IPS-15b (cell line): ENCODE measurements around the gene GPI.

Source experiments
- H3K27me3 ChIP-seq: one replicate; pipeline ENCODE4 v1.6.1; 2013; ENCODE audit warnings: low read length; ENCODE audit not compliant: control insufficient read depth, insufficient read depth
- H3K36me3 ChIP-seq: one replicate; pipeline ENCODE4 v1.6.1; 2013; ENCODE audit warnings: low read length; ENCODE audit not compliant: control insufficient read depth, insufficient read depth
- H3K4me1 ChIP-seq: one replicate; pipeline ENCODE4 v1.6.1; 2013; ENCODE audit warnings: mild to moderate bottlenecking, low read length; ENCODE audit not compliant: control insufficient read depth, insufficient read depth
- H3K4me3 ChIP-seq: one replicate; pipeline ENCODE4 v1.5.1; 2013; ENCODE audit warnings: low read depth, low read length
- H3K9ac ChIP-seq: one replicate; pipeline ENCODE4 v1.6.1; 2013; ENCODE audit warnings: low read depth, mild to moderate bottlenecking, low read length
- H3K9me3 ChIP-seq: one replicate; pipeline ENCODE4 v1.6.1; 2013; ENCODE audit warnings: mild to moderate bottlenecking, low read length; ENCODE audit not compliant: control insufficient read depth, insufficient read depth

Gene GPI

DNA sequence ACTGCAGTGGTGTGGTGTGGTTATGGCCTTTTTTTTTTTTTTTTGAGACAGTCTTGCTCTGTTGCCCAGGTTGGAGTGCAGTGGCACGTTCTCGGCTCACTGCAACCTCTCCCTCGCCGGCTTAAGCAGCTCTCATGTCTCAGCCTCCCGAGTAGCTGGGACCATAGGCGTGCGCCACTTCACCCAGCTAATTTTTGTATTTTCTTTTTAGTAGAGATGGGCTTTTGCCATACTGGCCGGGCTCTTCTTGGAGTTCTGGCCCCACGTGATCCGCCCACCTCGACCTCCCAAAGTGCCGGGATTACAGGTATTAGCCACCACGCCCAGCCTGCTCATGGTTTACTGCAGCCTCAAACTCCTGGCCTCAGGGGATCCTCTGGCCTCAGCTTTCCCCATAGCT is 46.2 kb downstream of the GPI start:
- Histone ChIP-seq H3K4me3 (no peak overlapping the region), H3K9me3 (no peaks in the 10 kb centered on the region), H3K36me3 (peaks cover 41% of the 10 kb centered on the region), H3K9ac (no peak overlapping the region), H3K27me3 (no peaks in the 10 kb centered on the region), H3K4me1 (no peaks in the 10 kb centered on the region)

DNA sequence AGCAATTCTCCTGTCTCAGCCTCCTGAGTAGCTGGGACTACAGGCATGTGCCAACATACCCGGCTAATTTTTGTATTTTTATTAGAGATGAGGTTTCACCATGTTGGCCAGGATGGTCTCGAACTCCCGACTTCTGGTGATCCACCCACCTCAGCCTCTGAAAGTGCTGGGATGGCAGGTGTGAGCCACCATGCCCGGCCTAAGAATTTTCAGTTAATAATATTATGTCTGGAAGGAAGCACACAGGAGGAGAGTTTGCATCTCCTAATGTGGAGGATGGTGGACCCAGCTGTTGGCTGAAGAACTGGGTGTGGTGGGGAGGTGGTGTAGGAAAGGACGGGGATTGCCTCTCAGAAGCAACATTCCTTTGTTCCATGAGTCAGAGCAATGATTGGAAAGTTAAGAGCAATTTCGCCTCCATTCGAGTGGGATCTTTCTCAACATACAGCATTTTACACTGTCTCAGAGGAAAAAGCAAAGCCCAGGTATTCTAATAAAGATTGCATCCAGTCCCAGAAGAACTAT is 51.1 kb downstream of the GPI start:
- Histone ChIP-seq H3K9ac (no peak overlapping the region), H3K27me3 (no peaks in the 10 kb centered on the region), H3K36me3 (peaks cover 29% of the 10 kb centered on the region), H3K9me3 (no peaks in the 10 kb centered on the region), H3K4me1 (no peaks in the 10 kb centered on the region), H3K4me3 (no peak overlapping the region)

DNA sequence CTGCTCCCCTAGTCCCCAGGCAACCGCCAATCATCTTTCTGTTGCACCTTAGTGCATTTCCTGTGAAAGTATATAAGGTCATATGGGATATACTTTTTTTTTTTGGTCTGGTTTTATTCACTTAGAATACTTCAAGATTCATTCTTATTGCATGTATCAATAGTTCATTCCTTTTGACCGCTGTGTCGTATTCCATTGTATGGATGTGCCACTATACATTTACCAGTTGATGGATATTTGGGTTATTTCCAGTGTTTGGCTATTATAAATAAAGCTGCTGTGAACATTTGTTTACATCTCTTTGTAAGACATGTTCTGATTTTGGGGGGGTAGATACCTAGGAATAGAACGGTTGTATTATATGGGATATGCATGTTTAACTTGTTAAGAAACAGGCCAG is 53.3 kb downstream of the GPI start:
- H3K36me3 ChIP-seq, result peaks cover 26% of the 10 kb centered on the region

DNA sequence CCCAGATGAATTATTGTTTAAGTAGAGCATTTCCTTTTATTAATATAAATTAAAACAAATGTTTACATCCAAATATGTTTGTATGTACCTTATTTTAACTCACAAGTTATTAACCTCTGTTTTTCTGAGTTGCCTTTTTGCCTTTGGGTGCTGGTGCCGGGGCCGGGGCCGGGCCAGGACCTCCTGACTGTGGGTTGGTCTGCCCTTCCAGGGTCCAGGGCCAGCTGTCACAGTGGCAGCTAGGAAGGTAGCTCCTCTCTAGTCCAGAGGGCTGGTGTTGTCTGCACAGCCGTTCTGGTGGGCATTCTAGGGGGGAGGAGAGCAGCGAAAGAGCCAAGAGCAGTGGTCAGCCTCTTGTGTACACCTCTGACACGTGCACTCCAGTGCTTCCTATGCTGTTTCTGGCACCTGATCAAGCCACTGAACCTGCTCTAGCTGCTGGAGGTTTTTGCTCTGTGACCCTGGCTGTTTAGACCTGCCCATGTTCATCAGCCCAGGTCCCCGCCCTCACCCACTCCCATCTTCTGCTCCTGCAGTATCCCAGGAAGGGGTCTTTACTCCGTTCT is 61.2 kb downstream of the GPI start:
- Histone ChIP-seq H3K4me3 (no peak overlapping the region), H3K9ac (no peak overlapping the region)

More for the DNA sequence above, 53.3 kb downstream of the GPI start:
- H3K4me1 ChIP-seq, result no peaks in the 10 kb centered on the region
- H3K9ac ChIP-seq, result no peak overlapping the region
- no peaks in the 10 kb centered on the region for H3K9me3 ChIP-seq
- H3K27me3 ChIP-seq, result no peaks in the 10 kb centered on the region
- H3K4me3 ChIP-seq, result no peak overlapping the region

DNA sequence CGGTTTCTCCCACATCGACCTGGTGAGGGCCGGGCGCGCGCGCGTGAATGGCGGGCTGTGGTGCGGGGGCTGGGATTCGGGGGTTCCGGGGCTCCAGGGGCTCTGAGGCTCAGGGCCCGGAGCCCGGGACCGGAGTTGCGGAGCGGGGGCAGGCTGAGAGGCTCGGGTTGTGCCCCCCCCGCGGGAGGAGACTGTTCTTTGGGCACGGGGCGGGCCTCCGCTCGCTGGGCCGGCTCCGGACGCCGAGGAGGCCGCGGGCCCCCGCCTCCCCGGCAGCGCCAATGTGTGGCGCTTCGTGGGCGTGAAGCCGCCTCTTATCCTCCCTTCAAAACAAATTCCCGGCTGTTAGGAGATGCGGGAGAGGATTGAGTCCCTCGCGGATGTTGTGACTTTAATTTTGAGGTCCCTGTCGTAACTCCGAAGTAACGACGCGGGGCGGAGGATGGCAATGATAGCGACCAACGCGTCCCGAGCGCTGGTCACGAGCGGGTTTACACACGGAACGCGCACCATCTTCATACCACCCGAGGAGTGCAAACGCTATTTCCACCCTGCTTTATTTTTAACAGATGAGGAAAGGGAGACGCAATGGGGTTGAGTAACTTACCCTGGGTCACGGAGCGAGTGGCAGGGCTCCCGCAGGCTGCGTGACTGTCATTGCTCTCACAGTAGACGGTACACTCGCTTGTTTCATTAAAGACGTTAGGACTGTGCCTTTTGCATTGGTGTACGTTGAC is 63.7 kb downstream of the GPI start:
- H3K9me3 ChIP-seq, result no peaks in the 10 kb centered on the region
- H3K36me3 ChIP-seq, result peaks cover 6% of the 10 kb centered on the region
- H3K4me1 ChIP-seq, result peaks cover 4% of the 10 kb centered on the region
- H3K4me3 ChIP-seq, result peak overlapping the region; percentile 94
- H3K27me3 ChIP-seq, result no peaks in the 10 kb centered on the region
- H3K9ac ChIP-seq, result peak overlapping the region; percentile 87

More for the DNA sequence above, 61.2 kb downstream of the GPI start:
- Histone ChIP-seq H3K4me1 (peaks cover 4% of the 10 kb centered on the region), H3K36me3 (peaks cover 2% of the 10 kb centered on the region), H3K27me3 (no peaks in the 10 kb centered on the region), H3K9me3 (no peaks in the 10 kb centered on the region)

DNA sequence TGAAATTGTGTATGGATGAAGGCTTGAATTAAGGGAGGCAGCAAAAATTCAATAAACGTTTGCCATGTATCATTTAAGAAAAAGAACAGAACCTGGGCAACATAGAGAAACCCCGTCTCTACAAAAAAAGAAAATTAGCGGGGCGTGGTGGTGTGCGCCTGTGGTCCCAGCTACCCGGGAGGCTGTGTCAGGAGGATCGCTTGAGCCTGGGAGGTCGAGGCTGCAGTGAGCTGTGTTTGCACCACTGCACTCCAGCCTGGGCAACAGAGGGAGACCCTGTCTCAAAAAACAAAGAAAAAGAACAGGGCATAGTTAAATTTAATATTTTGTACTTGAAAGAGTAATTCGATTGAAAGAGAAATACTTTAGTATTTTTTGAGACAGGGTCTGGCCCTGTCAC is 64.6 kb downstream of the GPI start:
- Histone ChIP-seq H3K4me3 (peak overlapping the region; percentile 94), H3K4me1 (peaks cover 4% of the 10 kb centered on the region), H3K27me3 (no peaks in the 10 kb centered on the region), H3K9ac (no peak overlapping the region), H3K36me3 (peaks cover 6% of the 10 kb centered on the region), H3K9me3 (no peaks in the 10 kb centered on the region)

DNA sequence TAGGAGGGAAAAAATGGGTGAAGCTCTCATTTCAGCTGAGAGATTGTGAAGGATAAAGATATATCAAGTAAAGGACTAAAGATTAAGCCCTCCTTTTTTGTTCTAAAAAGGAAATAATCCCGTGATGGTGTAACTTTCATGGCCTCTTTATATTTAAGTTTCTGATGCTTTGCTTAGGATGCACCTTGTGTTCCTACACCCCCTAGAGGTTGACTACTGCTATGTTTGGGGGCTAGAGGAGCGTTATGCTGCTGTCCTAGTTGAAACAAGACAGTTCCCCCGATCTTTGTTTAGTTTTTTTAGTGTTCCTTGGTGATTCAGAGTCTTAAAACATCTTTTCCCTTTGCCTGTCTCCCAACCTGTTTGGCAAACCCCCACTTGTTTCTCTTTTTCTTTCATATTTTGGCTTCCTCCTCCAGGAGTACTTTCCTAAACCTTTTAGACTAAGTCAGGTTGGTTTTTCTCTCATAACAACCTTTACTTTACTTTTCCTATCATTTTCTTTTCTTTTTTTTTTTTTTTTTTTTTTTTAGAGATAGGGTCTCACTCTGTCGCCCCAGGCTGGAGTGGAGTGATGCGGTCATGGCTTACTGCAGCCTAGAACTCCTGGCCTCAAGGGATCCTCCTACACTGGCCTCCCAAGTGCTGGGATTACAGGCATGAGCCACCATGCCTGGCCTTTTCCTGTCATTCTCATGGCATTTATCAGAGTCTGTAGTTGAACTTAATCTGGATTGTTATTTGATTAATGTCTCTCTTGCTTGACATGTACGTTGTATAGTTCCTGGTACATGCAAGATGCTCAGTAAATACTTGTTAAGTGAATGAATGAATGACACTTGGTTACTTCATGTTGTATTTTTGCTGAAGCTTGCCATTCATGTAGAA is 66.0 kb downstream of the GPI start:
- no peaks in the 10 kb centered on the region for H3K27me3 ChIP-seq
- H3K4me3 ChIP-seq, result no peak overlapping the region
- H3K9ac ChIP-seq, result no peak overlapping the region
- H3K9me3 ChIP-seq, result no peaks in the 10 kb centered on the region
- H3K36me3 ChIP-seq, result peaks cover 6% of the 10 kb centered on the region
- peaks cover 4% of the 10 kb centered on the region for H3K4me1 ChIP-seq

DNA sequence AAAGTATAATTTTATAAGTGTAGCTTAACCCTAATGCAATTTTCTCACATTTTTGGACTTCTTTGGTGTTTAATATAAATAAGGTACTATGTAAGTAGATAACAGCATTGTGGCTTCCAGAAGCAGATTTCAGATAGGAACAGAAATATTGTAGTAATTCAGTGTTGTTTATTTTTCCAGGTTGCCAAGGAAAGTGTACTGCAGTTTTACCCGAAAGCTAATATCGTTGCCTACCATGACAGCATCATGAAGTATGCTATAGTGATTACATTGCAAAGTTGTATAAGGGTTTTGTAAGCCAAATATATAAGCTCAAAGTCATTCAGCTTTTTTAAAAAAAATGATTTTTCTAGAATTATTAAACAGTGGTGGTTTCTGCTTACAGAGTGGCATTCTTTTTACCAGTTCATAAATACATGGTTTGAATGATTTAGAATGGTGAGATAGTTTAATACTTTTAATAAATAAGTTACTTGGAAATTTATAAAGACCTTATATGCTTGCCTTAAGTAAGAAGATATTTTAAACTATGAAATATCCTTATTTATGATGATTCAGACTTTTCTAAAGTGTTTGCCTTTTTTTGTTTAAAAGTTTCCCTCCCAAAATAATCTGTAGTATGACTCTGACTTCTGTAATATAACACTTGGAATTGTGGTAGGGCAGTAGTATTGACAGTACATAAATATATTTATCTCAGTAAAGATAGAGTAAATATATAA is 66.8 kb downstream of the GPI start:
- Histone ChIP-seq H3K4me1 (peaks cover 4% of the 10 kb centered on the region), H3K36me3 (peaks cover 6% of the 10 kb centered on the region), H3K9ac (no peak overlapping the region), H3K4me3 (no peak overlapping the region), H3K27me3 (no peaks in the 10 kb centered on the region), H3K9me3 (no peaks in the 10 kb centered on the region)

DNA sequence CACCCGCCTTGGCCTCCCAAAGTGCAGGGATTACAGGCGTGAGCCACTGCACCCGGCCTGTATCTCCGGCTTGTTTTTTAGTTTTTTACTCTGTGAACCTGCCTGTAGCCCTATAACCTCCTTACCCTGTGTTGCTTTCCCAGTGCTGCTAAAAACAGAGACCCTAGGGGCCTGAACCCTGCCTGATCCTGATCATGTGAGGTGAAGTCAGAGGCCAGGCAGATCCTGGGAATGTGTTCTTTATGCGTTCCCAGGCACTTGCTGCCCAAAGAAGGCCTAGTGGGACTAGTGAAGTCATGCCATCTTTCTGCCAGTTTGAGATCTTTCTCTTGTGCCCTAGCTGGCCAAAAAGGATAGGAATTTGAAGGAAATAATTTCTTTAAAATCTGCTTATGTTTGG is 67.8 kb downstream of the GPI start:
- peaks cover 4% of the 10 kb centered on the region for H3K4me1 ChIP-seq
- H3K27me3 ChIP-seq, result no peaks in the 10 kb centered on the region
- H3K4me3 ChIP-seq, result no peak overlapping the region
- no peak overlapping the region for H3K9ac ChIP-seq
- no peaks in the 10 kb centered on the region for H3K9me3 ChIP-seq
- H3K36me3 ChIP-seq, result peaks cover 6% of the 10 kb centered on the region

DNA sequence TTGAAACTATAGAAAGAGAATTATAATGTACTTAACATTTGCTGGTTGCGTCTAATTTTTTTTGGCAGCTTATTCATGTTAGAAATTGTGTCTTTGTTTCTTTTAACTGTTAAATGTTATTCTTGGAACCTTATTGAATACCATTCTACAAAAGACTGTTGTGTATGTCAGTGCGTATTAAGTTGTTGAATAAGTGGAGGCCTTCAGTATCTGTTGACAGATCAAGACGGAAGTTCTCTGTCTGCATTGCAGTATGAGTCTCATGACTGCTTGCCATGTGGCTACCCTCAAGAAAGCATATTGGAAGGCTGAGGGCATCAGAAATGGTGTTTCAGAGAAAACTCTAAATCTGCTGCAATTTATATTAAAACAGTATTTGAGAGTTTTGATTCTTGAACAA is 71.7 kb downstream of the GPI start:
- Histone ChIP-seq H3K27me3 (no peaks in the 10 kb centered on the region), H3K9me3 (no peaks in the 10 kb centered on the region), H3K4me1 (no peaks in the 10 kb centered on the region), H3K4me3 (no peak overlapping the region), H3K9ac (no peak overlapping the region), H3K36me3 (peaks cover 15% of the 10 kb centered on the region)

DNA sequence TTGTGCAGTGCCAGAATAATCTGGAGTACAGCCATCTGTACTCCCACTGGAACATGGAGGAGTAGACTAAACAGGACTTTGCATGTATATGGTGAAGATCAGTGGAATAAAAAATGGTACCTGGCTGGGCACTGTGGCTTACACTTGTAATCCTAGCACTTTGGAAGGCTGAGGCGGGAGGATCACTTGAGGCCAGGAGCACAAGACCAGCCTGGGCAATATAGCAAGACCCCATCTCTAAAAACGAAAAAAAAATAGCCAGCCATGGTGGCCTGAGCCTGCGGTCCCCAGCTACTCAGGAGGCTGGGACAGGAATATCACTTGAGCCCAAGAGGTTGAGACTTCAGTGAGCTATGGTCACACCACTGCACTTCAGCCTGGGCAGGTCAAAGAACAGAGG is 83.2 kb downstream of the GPI start:
- H3K4me3 ChIP-seq, result no peak overlapping the region
- H3K4me1 ChIP-seq, result no peaks in the 10 kb centered on the region
- H3K36me3 ChIP-seq, result peaks cover 43% of the 10 kb centered on the region
- H3K9ac ChIP-seq, result no peak overlapping the region
- H3K27me3 ChIP-seq, result no peaks in the 10 kb centered on the region
- H3K9me3 ChIP-seq, result no peaks in the 10 kb centered on the region
